22Rv1 (cell line): Measurements from ENCODE around the gene IGSF3.
"Not testable (repeated sequence)": the region's sequence is repeated elsewhere in the genome, so short reads cannot be mapped to it uniquely, and the experiment has no call there.

Experiments
- ZFX ChIP-seq: fragments of 450-650 bp; IDR thresholded peaks from 2 replicates; pipeline ENCODE4 v1.6.1; 2017; ENCODE audit warnings: antibody characterized with exemption, borderline replicate concordance
- TF ChIP-seq, protein P1 (sequence below): fragments of 450-650 bp; IDR thresholded peaks from 2 replicates; pipeline ENCODE4 v1.5.1; 2017; ENCODE audit warnings: mild to moderate bottlenecking

DNA sequence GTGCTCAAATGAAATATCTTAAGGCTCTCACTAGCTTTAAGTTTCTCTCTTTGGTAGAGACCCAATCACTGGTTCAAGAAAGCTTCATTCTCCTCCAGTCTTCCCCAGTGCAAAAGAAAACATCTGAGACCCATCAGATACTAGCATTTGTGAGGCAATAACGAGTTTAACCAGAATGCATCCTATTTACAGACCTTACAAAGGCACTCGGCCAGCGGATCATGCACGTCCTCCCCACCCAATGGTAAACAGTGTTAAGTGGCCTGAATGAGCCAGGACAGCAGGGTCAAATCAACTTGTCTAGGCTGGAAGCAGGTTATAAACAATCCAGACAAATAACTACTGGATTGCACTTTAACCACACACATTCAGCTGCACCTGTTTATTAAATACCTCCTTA, 48.4 kb downstream of the IGSF3 start:
- TF ChIP-seq, protein P1, sequence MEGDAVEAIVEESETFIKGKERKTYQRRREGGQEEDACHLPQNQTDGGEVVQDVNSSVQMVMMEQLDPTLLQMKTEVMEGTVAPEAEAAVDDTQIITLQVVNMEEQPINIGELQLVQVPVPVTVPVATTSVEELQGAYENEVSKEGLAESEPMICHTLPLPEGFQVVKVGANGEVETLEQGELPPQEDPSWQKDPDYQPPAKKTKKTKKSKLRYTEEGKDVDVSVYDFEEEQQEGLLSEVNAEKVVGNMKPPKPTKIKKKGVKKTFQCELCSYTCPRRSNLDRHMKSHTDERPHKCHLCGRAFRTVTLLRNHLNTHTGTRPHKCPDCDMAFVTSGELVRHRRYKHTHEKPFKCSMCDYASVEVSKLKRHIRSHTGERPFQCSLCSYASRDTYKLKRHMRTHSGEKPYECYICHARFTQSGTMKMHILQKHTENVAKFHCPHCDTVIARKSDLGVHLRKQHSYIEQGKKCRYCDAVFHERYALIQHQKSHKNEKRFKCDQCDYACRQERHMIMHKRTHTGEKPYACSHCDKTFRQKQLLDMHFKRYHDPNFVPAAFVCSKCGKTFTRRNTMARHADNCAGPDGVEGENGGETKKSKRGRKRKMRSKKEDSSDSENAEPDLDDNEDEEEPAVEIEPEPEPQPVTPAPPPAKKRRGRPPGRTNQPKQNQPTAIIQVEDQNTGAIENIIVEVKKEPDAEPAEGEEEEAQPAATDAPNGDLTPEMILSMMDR = not testable (repeated sequence)
- not testable (repeated sequence) for TF ChIP-seq ZFX
